ENCODE results near the gene HS3ST1.

Gene HS3ST1

DNA sequence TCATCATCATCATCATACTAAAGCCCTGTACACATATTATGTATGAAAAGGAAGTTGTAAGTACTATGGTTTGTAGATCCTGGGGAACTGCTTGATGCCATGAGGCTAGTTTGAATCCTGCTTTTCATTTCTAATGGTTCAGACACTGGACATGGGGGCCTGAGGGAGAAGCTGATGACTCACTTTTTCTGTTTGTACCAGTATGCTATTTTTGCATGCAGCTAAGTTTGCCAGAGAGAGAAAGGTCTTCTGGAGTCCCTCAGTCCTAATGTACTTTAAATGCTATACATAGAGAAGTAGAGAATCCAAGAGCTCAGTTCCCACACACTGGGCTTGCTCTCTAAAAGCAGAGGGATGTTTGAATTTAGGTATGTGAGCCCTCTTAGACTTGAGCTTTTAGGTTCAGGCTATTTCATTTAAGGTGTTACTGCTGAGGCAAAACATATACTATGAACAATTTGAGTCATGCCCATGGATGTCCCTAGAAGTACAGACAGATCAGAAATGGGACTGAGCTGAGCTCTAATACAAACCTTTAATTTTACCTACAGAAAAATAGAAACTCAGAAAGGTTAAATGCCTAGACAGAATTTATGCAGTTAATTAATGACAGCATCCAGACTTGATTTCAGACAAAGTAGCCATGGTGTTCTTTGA lies 17.6 kb upstream of the HS3ST1 start:
- no peak overlapping the region for H3K27ac ChIP-seq

GRCh38 chr4:11441194-11441556 lies 12.5 kb upstream of the HS3ST1 start:
- no peaks in the 10 kb centered on the region for H3K36me3 ChIP-seq (ENCODE audit: control insufficient read depth, insufficient read depth, low read length)
- no peak overlapping the region for H2AFZ ChIP-seq
- H3K4me1 ChIP-seq = no peaks in the 10 kb centered on the region
- H3K27me3 ChIP-seq (ENCODE audit: control insufficient read depth, insufficient read depth, low read length) = no peaks in the 10 kb centered on the region
- H3K4me2 ChIP-seq (ENCODE audit: low read length) = no peak overlapping the region
- H3K9ac ChIP-seq = no peak overlapping the region
- TF ChIP-seq CTCF (IDR thresholded peaks at IDR 0.05) = no peak
- no peak overlapping the region for H3K4me3 ChIP-seq (ENCODE audit: low read depth, low read length)
- no peak overlapping the region for H3K27ac ChIP-seq
- H3K79me2 ChIP-seq = no peaks in the 10 kb centered on the region
- no peaks in the 10 kb centered on the region for H3K9me3 ChIP-seq (ENCODE audit: control insufficient read depth, low read length)

More for the DNA sequence above, 17.6 kb upstream of the HS3ST1 start:
- Histone ChIP-seq H3K4me1 (no peaks in the 10 kb centered on the region), H3K9me3 (ENCODE audit: control insufficient read depth, low read length) (no peaks in the 10 kb centered on the region), H2AFZ (no peak overlapping the region), H3K4me3 (ENCODE audit: low read depth, low read length) (no peak overlapping the region), H3K79me2 (no peaks in the 10 kb centered on the region), H3K36me3 (ENCODE audit: control insufficient read depth, insufficient read depth, low read length) (no peaks in the 10 kb centered on the region), H3K27me3 (ENCODE audit: control insufficient read depth, insufficient read depth, low read length) (no peaks in the 10 kb centered on the region), H3K9ac (no peak overlapping the region), H3K4me2 (ENCODE audit: low read length) (no peak overlapping the region)
- no peak for TF ChIP-seq CTCF (IDR thresholded peaks at IDR 0.05)

DNA sequence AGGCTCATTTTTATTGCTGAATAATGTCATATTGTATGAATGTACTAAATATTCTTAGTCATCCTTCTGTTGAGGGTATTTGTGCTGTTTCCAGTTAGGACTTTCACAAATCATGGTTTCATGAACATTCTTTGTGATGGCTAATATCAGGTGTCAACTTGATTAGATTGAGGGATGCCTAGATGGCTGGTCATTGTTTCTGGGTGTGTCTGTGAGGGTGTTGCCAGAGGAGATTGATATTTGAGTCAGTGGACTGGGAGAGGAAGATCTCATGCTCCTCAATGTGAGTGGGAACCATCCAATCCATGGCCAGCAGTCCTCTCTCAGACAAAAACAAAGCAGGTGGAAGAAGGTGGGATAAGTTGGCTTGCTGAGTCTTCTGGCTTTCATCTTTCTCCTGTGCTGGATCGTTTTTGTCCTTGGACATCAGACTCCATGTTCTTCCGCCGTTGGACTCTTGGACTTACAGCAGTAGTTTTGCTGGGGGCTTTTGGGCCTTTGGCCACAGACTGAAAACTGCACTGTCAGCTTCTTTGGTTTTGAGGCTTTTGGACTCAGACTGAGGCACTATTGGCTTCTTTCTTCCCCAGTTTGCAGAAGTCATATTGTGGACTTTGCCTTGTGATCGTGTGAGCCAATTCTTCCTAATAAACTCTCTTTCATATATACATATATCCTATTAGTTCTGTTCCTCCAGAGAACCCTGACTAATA lies 11.9 kb upstream of the HS3ST1 start:
- H2AFZ ChIP-seq = no peak overlapping the region
- H3K4me1 ChIP-seq = no peaks in the 10 kb centered on the region
- no peak overlapping the region for H3K27ac ChIP-seq
- H3K27me3 ChIP-seq (ENCODE audit: control insufficient read depth, insufficient read depth, low read length) = no peaks in the 10 kb centered on the region
- no peaks in the 10 kb centered on the region for H3K36me3 ChIP-seq (ENCODE audit: control insufficient read depth, insufficient read depth, low read length)
- no peak overlapping the region for H3K9ac ChIP-seq
- no peak overlapping the region for H3K4me2 ChIP-seq (ENCODE audit: low read length)
- no peaks in the 10 kb centered on the region for H3K79me2 ChIP-seq
- H3K9me3 ChIP-seq (ENCODE audit: control insufficient read depth, low read length) = no peaks in the 10 kb centered on the region
- TF ChIP-seq CTCF (IDR thresholded peaks at IDR 0.05) = no peak
- no peak overlapping the region for H3K4me3 ChIP-seq (ENCODE audit: low read depth, low read length)

- no peaks in the 10 kb centered on the region for H3K9me3 ChIP-seq (ENCODE audit: control insufficient read depth, low read length)
- no peak overlapping the region for H2AFZ ChIP-seq
- H3K4me1 ChIP-seq = no peaks in the 10 kb centered on the region
- no peak overlapping the region for H3K27ac ChIP-seq
- no peak overlapping the region for H3K4me2 ChIP-seq (ENCODE audit: low read length)
- H3K79me2 ChIP-seq = no peaks in the 10 kb centered on the region
- no peak for TF ChIP-seq CTCF (IDR thresholded peaks at IDR 0.05)
- no peaks in the 10 kb centered on the region for H3K27me3 ChIP-seq (ENCODE audit: control insufficient read depth, insufficient read depth, low read length)
- no peak overlapping the region for H3K9ac ChIP-seq
- H3K4me3 ChIP-seq (ENCODE audit: low read depth, low read length) = no peak overlapping the region
- no peaks in the 10 kb centered on the region for H3K36me3 ChIP-seq (ENCODE audit: control insufficient read depth, insufficient read depth, low read length)
Observed at GRCh38 chr4:11439836-11440235, 11.1 kb upstream of the HS3ST1 start.

- H3K27ac ChIP-seq = no peak overlapping the region
- no peak overlapping the region for H3K4me2 ChIP-seq (ENCODE audit: low read length)
- H3K79me2 ChIP-seq = no peaks in the 10 kb centered on the region
- H3K4me3 ChIP-seq (ENCODE audit: low read depth, low read length) = no peak overlapping the region
- no peaks in the 10 kb centered on the region for H3K4me1 ChIP-seq
- no peaks in the 10 kb centered on the region for H3K9me3 ChIP-seq (ENCODE audit: control insufficient read depth, low read length)
- H2AFZ ChIP-seq = no peak overlapping the region
- H3K9ac ChIP-seq = no peak overlapping the region
- H3K27me3 ChIP-seq (ENCODE audit: control insufficient read depth, insufficient read depth, low read length) = no peaks in the 10 kb centered on the region
- no peaks in the 10 kb centered on the region for H3K36me3 ChIP-seq (ENCODE audit: control insufficient read depth, insufficient read depth, low read length)
- no peak for TF ChIP-seq CTCF (IDR thresholded peaks at IDR 0.05)
Observed at GRCh38 chr4:11438647-11439046, 10.0 kb upstream of the HS3ST1 start.
